HG02884 (cell line): Measurements from ENCODE around the gene POU5F2.

ENCODE experiments used
- ATAC-seq: cut with Tn5 transposase; IDR thresholded peaks from one replicate; pipeline ENCODE4 v1.9.1; 2021; ENCODE audit warnings: mild to moderate bottlenecking, moderate library complexity; ENCODE audit not compliant: unreplicated experiment

Gene POU5F2

DNA sequence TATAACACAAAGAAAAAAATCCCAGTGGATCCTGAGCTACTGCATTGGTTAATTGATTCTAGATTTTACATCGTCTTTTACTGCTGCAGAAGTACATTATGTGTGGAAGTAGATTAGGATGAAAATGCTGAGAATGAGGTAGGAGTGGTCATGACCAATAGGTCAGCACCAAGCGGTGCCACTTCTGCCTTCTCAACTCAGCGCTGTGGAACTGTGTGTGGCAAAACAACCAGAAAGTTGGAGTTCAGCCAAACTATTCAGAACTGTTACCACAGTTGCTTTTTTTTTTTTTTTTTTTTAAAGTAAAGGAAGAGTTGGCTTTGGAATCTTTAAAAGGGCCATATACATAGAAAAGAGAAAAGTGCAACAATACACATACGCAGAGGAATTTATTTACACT lies 24.2 kb downstream of the POU5F2 start:
- no peak for ATAC-seq

DNA sequence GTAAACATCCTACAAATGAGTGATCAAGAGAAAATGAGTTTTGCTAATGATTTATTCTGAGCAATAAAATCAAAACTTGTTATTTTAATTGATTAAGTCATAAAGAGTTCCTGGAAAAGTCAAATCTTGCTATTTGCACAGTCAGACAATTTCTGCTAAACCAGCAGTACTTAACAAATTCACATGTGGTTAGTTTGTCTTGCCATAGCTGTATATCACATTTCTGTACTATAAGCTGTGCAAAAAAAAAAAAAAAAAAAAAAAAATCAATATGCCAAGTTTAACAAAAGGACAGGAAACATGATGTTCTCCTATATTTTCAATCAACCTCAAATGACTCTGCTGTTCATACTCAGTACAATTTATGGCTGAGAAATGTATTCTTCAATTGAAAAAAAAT lies 24.9 kb downstream of the POU5F2 start:
- ATAC-seq = no peak

DNA sequence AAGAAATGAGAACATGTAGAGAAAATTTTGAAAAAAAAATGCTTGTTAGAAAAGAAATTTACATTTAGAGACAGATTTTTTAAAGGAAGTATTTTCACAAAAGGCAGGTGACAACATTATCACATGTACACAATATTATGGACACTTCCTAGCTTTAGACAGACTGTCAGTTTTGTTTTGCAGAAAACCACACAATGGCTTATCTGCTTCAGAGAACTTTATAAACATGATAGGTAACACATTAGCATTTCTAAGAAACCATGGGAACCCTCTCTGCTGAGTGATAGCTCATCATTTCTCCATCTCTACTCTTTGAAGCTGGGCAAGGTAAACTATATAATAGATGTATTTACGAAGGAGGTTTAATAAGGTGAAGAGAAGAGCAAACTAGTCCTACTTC lies 25.6 kb downstream of the POU5F2 start:
- ATAC-seq = no peak

- no peak for ATAC-seq
Measured at GRCh38 chr5:93715327-93715726, 26.1 kb downstream of the POU5F2 start.

- no peak for ATAC-seq
Measured at GRCh38 chr5:93708442-93708841, 33.0 kb downstream of the POU5F2 start.

DNA sequence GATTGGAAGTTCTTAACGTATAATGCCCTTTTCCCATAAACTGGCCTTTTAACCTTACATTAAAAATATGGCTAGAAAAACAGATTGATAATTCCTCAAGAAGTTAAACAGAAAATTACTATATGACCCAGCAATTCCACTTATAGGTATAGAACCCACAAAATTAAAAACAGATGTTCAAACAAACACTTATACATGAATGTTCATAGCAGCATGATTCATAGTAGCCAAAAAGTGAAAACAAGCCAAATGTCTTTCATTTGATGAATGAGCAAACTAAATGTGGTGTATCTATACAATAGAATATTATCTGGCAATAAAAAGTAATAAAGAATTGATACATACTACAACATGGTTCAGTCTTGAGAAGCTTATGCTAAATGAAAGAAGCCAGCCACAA lies 35.5 kb downstream of the POU5F2 start:
- no peak for ATAC-seq

GRCh38 chr5:93704996-93705395 lies 36.4 kb downstream of the POU5F2 start:
- no peak for ATAC-seq

DNA sequence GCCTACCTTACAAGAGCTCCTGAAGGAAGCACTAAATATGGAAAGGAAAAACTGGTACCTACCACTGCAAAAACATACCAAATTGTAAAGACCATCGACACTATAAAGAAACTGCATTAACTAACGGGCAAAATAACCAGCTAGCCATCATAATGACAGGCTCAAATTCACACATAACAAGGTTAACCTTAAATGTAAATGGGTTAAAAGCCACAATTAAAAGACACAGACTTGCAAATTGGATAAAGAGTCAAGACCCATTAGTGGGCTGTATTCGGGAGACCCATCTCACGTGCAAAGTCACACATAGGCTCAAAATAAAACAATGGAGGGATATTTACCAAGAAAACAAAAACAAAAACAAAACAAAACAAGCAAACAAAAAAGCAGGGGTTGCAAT lies 49.4 kb downstream of the POU5F2 start:
- ATAC-seq = no peak
